ENCODE data around the gene CPLX1.
"Not testable (repeated sequence)": the region's sequence is repeated elsewhere in the genome, so short reads cannot be mapped to it uniquely, and the experiment has no call there.

Gene CPLX1

GRCh38 chr4:776743-777441, 49.0 kb downstream of the CPLX1 start:
- no peak for DNase-seq (ENCODE audit: low read depth in 2 of 2)

GRCh38 chr4:775485-775884, 50.4 kb downstream of the CPLX1 start:
- not testable (repeated sequence) for DNase-seq (ENCODE audit: low read depth in 2 of 2)

DNA sequence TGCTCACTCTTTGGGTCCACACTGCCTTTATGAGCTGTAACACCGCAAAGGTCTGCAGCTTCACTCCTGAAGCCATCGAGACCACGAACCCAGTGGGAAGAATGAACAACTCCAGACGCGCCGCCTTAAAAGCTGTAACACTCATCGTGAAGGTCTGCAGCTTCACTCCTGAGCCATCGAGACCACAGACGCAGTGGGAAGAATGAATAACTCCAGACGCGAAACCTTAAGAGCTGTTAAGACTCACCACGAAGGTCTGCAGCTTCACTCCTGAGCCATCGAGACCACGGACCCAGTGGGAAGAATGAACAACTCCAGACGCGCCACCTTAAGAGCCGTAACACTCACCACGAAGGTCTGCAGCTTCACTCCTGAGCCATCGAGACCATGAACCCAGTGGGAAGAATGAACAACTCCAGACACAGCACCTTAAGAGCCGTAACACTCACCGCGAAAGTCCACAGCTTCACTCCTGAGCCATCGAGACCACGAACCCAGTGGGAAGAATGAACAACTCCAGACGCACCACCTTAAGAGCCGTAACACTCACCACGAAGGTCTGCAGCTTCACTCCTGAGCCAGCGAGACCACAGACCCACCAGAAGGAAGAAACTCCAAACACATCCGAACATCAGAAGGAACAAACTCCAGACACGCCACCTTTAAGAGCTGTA, 51.4 kb downstream of the CPLX1 start:
- not testable (repeated sequence) for DNase-seq (ENCODE audit: low read depth in 2 of 2)

DNA sequence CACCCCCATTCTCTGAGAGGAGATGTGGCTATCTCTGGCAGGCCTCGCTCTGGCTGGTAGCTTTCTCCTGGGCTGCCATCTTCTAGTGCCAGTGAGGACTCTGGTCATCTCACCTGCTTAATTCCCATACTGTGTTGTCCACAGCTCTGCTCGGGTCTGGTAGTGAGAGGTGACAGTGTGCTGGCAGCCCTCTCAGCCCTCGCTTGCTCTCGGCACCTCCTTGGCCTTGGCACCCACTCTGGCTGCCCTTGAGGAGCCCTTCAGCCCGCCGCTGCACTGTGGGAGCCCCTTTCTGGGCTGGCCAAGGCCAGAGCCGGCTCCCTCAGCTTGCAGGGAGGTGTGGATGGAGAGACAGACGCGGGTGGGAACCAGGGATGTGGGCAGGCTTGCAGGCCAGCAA, 52.7 kb downstream of the CPLX1 start:
- DNase-seq (ENCODE audit: low read depth in 2 of 2): no peak

- no peak for DNase-seq (ENCODE audit: low read depth in 2 of 2)
Measured at GRCh38 chr4:772776-773175, 53.2 kb downstream of the CPLX1 start.

DNA sequence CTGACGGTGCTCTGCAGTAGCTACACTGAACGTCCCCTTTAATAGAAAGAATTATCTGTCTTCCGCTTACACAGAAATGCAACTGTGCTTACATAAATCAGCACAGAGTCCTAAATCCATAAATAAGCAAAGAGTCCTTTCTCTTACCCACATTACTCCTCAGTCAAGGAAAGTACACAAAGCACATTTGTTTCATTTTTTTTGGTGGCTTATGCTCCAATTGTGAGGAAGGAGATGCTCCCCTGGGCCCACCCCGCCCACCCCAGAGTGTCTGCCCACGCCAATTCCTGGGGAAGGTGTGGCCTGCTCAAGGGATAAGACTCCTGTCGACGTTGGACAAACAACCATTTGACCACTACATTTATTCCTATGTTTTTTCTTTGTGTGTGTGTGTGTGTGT, 53.8 kb downstream of the CPLX1 start:
- DNase-seq (ENCODE audit: low read depth in 2 of 2): no peak

GRCh38 chr4:771464-771863, 54.5 kb downstream of the CPLX1 start:
- DNase-seq (ENCODE audit: low read depth in 2 of 2): no peak

GRCh38 chr4:770022-770421, 55.9 kb downstream of the CPLX1 start:
- DNase-seq (ENCODE audit: low read depth in 2 of 2): no peak

GRCh38 chr4:769511-769910, 56.4 kb downstream of the CPLX1 start:
- DNase-seq (ENCODE audit: low read depth in 2 of 2): no peak

DNA sequence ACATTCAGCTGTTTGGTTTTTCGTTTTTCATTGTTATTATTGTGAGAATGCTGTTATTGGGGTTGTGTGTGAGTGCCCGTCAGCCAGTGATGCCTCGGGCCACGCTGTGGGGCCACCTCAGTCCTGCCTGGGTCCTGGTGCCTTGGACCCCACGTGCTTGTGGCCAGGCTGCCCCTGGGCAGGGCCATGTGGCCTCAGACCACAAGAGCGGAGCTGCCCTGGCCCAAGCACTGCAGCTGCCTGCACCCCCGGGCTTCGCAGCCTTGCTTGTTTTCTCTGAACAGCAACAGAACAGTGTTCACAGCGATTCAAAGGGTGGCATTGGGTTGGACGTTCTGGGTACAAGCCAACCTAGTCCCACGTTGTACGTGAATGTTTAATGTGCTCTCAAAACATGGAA, 56.9 kb downstream of the CPLX1 start:
- no peak for DNase-seq (ENCODE audit: low read depth in 2 of 2)

- no peak for DNase-seq (ENCODE audit: low read depth in 2 of 2)
Measured at GRCh38 chr4:768076-768475, 57.9 kb downstream of the CPLX1 start.

DNA sequence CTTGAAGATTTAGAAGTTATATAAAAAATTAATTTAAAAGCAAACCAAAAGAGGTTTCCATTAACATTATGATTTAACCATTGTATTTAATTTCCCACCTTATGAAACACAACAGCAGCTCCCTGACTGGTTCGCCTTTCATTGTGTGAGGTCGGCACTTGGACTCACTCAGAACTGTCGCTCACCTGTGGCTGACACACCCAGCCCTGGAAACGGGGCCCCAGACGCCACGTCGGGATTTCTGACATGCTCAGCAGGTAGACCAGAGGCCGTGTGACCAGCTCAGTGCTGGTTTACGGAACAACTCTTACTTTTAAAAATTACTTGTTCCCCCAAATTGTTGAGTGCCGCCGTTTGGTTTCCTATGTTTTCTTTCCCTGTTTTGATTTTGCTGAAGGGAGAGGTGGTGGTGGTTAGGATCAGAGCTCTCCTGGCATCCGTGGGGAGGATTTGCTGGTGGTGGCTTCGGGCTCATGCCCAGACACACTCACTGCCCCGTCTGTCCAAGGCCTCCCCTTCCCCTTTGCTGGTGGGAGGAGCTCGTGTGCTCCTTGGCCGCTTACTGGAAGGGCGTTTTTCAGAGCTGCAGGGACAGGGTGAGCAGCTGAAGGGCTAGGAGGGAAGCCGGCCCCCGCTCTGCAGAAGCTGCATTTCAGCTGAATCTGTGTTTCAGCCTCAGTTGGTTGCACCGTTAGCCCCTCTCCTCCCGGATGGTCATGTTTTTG, 59.2 kb downstream of the CPLX1 start:
- no peak for DNase-seq (ENCODE audit: low read depth in 2 of 2)

DNA sequence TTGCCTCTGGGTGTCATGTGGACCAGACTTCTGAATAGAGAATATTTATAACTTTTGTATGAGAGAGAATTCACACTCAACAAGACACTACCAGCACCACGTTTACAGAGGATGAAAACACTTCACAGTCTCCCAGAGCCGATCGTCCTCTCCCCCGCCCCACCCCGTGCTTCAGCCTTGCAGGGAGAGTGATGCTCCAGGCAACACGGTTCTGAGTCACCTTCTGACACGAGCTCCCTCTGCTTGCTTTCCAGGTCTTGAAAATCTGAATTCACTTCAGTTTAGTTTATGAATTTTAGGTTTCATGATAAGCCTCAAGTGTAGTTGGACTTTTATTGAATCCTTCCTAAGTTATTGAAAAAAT, 59.8 kb downstream of the CPLX1 start:
- no peak for DNase-seq (ENCODE audit: low read depth in 2 of 2)

GRCh38 chr4:764405-765169, 61.3 kb downstream of the CPLX1 start:
- DNase-seq (ENCODE audit: low read depth in 2 of 2): no peak

GRCh38 chr4:763922-764321, 62.0 kb downstream of the CPLX1 start:
- no peak for DNase-seq (ENCODE audit: low read depth in 2 of 2)

GRCh38 chr4:763191-763810, 62.6 kb downstream of the CPLX1 start:
- DNase-seq (ENCODE audit: low read depth in 2 of 2): no peak

DNA sequence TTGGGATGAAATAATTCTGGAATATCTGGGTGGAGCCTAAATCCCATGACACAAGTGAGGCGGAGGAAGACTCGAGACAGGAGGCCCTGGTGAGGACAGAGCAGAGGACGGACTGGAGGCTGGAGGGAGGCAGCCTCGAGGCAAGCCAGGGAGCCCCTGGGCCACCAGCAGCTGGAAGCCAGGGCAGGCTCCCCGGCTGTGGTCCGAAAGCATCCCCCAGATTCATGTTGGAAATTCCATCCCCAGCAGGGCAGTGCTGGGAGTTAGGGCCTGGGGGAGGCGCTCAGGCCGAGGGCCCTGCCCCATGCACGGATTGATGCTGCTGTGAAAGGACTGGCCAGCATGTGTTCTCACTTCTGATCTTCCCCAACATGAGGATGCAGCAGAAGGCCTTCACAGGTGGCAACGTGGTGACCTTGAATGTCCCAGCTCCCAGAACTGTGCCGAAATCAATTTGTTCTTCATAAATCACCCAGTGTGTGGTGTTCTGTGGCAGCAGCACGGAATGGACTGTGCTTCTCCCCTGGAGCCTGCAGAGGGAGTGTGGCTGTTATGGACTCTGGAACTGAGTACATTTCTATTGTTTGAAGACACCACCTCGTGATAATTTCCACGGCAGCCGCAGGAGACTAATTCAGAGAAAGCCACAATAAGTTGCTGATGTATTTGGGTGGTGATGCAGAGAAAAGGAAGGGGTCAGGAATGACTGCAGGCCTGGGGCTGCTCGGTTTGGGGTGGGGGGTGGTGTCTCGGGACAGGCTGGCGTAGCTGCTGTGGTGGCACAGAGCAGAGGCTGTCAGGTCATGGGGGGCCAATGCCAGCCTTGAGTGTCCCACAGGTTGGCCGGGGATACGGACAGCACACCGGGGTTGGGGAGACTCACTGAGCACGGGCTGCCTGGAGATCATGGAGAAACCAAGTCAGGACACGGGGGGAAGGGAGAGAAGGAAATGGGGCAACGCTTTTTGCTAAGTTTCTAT, 63.4 kb downstream of the CPLX1 start:
- no peak for DNase-seq (ENCODE audit: low read depth in 2 of 2)

DNA sequence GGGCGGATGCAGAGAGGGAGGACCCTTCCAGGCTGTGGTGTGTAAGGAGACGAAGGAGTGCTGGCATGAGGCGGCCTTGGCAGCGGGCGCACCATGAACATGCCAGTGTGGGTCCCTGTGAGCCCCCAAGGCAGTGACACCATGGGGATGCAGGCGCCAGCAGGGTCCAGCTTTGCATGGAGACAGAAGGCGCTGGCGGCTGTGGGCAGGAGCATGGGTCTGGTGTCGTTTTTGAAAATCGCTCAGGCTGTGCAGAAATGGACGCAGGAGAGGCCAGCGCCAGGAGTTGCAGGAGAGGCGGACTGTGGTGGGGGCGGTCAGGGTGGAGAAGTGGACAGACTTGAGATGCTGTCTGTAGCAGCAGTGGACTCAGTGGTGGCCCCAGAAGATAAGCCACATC, 64.2 kb downstream of the CPLX1 start:
- DNase-seq (ENCODE audit: low read depth in 2 of 2): no peak

- no peak for DNase-seq (ENCODE audit: low read depth in 2 of 2)
Measured at GRCh38 chr4:761086-761485, 64.8 kb downstream of the CPLX1 start.

DNA sequence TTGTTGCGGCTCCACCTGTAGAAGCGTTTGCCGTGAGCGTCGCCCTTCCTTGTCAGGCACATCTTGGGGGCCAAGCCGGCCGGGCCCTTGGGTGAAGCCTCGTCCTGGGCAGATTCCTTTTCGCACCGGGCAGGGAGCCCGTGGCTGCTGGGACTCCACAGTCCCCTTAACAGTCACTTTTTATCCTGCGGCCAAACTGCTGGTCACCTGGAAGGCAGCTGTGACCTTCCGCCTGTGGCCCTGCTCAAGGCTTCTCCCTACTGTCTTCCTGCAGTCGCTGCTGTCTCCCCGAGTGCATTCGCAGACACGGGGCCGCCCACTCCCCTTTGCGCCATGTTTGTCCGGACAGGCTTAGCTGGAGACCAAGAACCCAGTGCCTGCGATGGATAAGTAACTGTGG, 65.3 kb downstream of the CPLX1 start:
- no peak for DNase-seq (ENCODE audit: low read depth in 2 of 2)

GRCh38 chr4:759810-760209, 66.1 kb downstream of the CPLX1 start:
- DNase-seq (ENCODE audit: low read depth in 2 of 2): not testable (repeated sequence)
